ENCODE results near the gene VPS37C.

VPS37C gene

GRCh38 chr11:61133145-61133544 is 28.1 kb downstream of the VPS37C start:
- no peak for DNase-seq (ENCODE audit: low read depth)

- DNase-seq (ENCODE audit: low read depth), result no peak
These were observed 28.6 kb downstream of the VPS37C start for GRCh38 chr11:61132646-61133045.

GRCh38 chr11:61131998-61132555 is 29.1 kb downstream of the VPS37C start:
- no peak for DNase-seq (ENCODE audit: low read depth)

- no peak for DNase-seq (ENCODE audit: low read depth)
These were observed 29.6 kb downstream of the VPS37C start for GRCh38 chr11:61131586-61131985.

GRCh38 chr11:61131186-61131585 is 30.0 kb downstream of the VPS37C start:
- no peak for DNase-seq (ENCODE audit: low read depth)

- DNase-seq (ENCODE audit: low read depth), result peak; percentile 59
These were observed 31.3 kb downstream of the VPS37C start for GRCh38 chr11:61129639-61130523.

- DNase-seq (ENCODE audit: low read depth), result no peak
These were observed 32.1 kb downstream of the VPS37C start for GRCh38 chr11:61128947-61129638.

- DNase-seq (ENCODE audit: low read depth), result no peak
These were observed 33.2 kb downstream of the VPS37C start for GRCh38 chr11:61127991-61128390.

GRCh38 chr11:61126256-61126655 is 35.0 kb downstream of the VPS37C start:
- DNase-seq (ENCODE audit: low read depth), result no peak

GRCh38 chr11:61125310-61125684 is 35.9 kb downstream of the VPS37C start:
- no peak for DNase-seq (ENCODE audit: low read depth)

- no peak for DNase-seq (ENCODE audit: low read depth)
These were observed 36.5 kb downstream of the VPS37C start for GRCh38 chr11:61124574-61125309.

- no peak for DNase-seq (ENCODE audit: low read depth)
These were observed 37.3 kb downstream of the VPS37C start for GRCh38 chr11:61123775-61124571.

- DNase-seq (ENCODE audit: low read depth), result no peak
These were observed 38.5 kb downstream of the VPS37C start for GRCh38 chr11:61122761-61123160.

GRCh38 chr11:61121917-61122316 is 39.3 kb downstream of the VPS37C start:
- no peak for DNase-seq (ENCODE audit: low read depth)

- DNase-seq (ENCODE audit: low read depth), result no peak
These were observed 39.9 kb downstream of the VPS37C start for GRCh38 chr11:61121192-61121831.

- no peak for DNase-seq (ENCODE audit: low read depth)
These were observed 40.5 kb downstream of the VPS37C start for GRCh38 chr11:61120706-61121191.

- DNase-seq (ENCODE audit: low read depth), result no peak
These were observed 41.0 kb downstream of the VPS37C start for GRCh38 chr11:61120099-61120705.

GRCh38 chr11:61119571-61119970 is 41.7 kb downstream of the VPS37C start:
- DNase-seq (ENCODE audit: low read depth), result no peak

- no peak for DNase-seq (ENCODE audit: low read depth)
These were observed 42.2 kb downstream of the VPS37C start for GRCh38 chr11:61119055-61119454.

GRCh38 chr11:61118406-61118805 is 42.8 kb downstream of the VPS37C start:
- no peak for DNase-seq (ENCODE audit: low read depth)

All from non-pigmented ciliary epithelial cell (primary cell).